A673 (cell line): Measurements from ENCODE around the gene SMARCD3.

Experiments
- EZH2 ChIP-seq: fragments of 200-600 bp; sonication (generic); IDR thresholded peaks from 2 replicates; pipeline ENCODE4 v1.6.1; 2017; ENCODE audit warnings: borderline replicate concordance, low read depth, mild to moderate bottlenecking, mixed read lengths, antibody characterized with exemption, low read length; ENCODE audit not compliant: poor library complexity, severe bottlenecking
- TF ChIP-seq, protein P1 (sequence below): fragments of 300-800, 200-600 bp; sonication (generic); conservative IDR thresholded peaks from 2 replicates; pipeline ENCODE4 v1.5.1; 2017; ENCODE audit warnings: low read depth, mild to moderate bottlenecking, antibody characterized with exemption, low read length, moderate library complexity, mixed read lengths

DNA sequence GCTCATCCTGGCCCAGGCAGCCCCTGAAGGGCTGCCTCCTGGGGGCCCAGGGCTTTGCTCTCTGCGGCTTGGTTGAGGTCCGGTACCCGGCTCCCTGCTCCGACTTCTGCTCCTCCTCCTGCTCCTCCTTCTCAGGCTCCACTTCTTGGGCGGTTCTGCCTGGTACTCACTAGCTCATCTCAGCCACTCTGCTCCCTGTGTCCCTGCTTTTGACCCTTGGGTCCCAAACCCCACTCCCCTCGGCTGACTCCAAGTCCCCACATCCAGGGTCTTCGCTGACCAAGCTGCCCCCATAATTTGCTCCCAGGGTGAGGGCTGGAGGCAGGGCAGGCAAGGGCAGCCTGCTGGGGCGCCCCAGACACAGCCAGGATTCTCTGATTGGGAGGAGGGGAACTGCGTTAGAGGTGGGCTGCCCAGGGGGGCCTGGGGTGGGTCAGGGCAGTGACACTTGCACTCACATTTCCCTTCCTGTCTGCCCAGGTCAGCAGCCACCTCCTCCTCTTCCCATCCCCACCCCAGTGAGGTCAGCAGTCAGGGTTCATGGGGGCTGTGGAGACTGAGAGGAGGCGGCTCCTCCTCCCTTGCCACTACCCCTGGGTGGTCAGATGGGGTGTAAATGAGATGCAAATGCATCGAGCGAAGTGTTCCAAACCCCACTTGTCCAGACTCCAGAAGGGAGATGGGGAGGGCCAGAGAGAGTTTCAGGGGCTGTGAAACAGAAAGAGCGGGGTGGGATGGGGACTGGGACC is 2.2 kb downstream of the SMARCD3 start:
- TF ChIP-seq, protein P1, sequence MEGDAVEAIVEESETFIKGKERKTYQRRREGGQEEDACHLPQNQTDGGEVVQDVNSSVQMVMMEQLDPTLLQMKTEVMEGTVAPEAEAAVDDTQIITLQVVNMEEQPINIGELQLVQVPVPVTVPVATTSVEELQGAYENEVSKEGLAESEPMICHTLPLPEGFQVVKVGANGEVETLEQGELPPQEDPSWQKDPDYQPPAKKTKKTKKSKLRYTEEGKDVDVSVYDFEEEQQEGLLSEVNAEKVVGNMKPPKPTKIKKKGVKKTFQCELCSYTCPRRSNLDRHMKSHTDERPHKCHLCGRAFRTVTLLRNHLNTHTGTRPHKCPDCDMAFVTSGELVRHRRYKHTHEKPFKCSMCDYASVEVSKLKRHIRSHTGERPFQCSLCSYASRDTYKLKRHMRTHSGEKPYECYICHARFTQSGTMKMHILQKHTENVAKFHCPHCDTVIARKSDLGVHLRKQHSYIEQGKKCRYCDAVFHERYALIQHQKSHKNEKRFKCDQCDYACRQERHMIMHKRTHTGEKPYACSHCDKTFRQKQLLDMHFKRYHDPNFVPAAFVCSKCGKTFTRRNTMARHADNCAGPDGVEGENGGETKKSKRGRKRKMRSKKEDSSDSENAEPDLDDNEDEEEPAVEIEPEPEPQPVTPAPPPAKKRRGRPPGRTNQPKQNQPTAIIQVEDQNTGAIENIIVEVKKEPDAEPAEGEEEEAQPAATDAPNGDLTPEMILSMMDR: no peak
- TF ChIP-seq EZH2: no peak
